ENCODE data around the gene ZBTB5.

Gene ZBTB5

DNA sequence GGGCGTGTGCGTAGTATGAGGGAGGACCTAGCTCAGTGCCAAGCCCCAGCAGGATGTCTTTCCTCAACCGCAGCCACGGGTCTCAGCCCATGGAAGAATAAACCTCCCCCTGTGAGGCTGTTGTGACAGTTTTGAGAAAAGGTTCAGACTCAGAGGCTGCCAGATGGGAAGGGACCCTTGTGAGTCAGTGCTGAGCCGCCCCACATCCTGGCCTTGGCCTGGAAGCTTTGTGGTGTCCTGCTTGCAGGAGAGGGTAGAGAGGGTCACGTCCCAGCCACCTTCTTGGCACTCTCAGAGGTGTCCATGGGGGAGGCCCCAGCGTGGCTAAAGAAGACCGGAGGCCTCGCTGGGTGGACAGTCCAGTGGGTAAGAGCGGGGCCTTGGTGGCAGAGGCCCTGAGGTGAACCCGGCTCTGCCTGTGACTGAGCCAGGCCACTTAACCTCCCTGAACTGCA, 39.9 kb downstream of the ZBTB5 start:
- H3K4me3 ChIP-seq (ENCODE audit: low read depth, low read length), result no peak overlapping the region

DNA sequence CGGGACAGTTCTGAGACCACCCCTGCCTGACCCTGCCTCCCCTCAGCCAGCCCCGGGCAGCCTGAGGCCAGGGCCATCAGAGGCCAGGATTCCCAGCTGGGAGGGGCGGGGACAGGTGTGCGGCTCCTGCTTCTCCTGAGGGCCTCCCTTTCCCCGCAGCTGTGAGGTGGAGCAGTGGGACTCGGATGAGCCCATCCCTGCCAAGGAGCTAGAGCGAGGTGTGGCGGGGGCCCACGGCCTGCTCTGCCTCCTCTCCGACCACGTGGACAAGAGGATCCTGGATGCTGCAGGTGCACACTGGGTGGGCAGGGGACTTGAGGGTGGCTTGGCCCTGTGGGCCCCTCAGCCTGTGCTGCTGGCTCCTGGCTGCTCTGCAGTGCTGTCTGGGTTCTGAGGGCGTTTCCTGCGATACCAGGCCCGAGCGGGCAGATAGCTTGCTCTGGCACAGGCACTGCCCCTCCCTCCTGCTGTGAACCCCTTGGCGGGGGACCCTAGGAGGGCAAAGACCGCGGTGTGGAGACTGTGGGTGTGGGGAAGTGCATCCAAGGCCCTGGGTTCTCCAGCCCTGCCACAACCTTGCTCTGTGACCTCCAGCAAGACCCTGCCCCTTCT, 40.5 kb downstream of the ZBTB5 start:
- H3K4me3 ChIP-seq (ENCODE audit: low read depth, low read length), result no peak overlapping the region

DNA sequence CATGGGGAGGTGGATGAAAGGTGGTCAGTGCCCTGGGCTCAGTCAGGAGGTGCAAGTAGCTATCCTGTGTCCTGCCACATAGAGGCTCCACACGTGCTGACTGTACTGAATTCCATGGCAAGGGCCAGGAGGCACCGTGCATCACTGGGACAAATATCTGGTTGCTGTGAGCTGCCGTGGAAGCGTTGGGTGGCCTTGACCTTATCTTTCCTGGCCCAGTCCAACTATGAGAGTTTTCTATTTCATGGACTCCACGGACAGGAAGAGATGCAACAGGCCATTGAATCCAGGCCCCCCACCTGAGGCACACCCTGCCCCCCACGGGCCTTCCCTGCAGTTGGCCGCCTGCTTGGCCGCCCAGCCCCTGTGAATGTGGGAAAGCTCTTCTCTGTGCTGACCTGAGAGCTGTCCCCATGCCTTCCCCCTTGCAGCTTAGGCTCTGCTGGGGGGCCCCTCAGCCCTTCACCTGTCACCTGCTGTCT, 41.0 kb downstream of the ZBTB5 start:
- no peak overlapping the region for H3K4me3 ChIP-seq (ENCODE audit: low read depth, low read length)

DNA sequence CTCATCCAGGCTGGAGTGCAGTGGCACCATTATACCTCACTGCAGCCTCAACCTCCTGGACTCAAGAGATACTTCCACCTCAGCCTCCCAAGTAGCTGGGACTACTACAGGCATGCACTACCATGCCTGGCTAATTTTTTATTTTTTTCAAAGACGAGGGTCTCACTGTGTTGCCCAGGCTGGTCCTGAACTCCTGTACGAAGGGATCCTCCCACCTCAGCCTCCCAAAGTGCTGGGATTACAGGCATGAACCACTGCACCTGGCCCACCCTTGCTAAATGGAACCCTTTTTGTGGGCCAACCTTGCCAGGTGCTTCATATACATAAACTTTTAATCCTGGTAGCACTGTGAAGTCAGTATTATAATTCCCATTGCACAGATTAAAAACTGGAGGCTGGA, 41.7 kb downstream of the ZBTB5 start:
- H3K4me3 ChIP-seq (ENCODE audit: low read depth, low read length), result peak overlapping the region; percentile 72

DNA sequence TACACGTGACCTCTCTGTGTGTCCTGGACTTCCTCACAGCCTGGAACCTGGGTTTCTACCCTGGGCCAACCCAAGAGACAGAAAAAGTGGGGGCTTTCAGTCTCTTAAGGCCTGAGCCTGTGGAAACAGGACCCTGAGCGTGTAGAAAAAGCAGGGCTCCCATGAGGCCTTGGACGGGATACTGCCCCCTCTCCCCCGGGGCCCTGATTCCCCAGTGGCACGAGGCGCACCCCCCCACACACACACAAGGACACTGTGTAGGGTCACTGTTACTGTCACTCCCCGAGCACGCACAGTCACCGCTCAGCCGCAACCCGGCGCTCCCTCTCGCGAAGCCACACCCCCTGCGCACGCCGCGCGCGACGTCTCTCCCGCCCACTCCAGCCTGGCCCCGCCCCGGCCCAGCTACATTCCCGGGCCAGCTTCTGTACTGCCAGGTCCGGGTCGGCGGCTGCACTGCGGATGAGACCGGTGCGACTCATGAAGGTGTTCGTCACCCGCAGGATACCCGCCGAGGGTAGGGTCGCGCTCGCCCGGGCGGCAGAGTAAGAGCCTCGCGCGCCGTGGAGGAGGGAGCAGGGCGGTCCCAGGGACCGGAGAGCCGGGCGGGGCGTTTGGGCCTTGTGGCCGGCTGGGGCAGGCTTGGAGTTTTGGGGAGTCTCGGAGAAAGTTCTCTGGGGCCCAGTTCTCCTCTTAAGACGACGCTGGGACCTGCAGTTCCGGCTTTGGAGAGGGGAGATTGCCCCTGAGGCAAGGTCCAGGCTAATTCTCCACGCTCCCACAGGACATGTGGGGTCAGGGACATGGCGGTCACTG, 42.8 kb downstream of the ZBTB5 start, which contains the start of gene GRHPR:
GRHPR (plus strand) TSS at position 408 of the 816 bp plus-strand sequence; CDS start at position 463, 55 bp downstream.
- H3K4me3 ChIP-seq (ENCODE audit: low read depth, low read length), result peak within 1 kb of the TSS; percentile 72

DNA sequence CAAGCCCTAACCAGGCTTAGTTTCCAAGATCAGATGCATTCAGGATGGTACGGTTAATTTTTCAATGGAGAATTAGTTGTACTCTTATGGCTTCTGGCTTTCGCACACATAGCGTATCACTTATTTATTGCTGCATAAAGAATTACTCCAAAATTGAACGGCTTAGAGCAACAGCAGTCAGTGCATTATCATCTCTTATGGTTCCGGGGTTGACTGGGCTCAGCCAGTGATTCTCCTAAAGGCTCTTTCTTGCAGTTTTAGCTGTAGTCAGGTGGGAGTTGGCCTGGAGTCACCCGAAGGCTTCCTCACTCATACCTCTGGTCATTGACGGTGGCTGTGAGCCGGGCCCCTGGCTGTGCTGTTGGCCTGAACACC, 43.3 kb downstream of the ZBTB5 start:
- peak overlapping the region; percentile 72 for H3K4me3 ChIP-seq (ENCODE audit: low read depth, low read length)

DNA sequence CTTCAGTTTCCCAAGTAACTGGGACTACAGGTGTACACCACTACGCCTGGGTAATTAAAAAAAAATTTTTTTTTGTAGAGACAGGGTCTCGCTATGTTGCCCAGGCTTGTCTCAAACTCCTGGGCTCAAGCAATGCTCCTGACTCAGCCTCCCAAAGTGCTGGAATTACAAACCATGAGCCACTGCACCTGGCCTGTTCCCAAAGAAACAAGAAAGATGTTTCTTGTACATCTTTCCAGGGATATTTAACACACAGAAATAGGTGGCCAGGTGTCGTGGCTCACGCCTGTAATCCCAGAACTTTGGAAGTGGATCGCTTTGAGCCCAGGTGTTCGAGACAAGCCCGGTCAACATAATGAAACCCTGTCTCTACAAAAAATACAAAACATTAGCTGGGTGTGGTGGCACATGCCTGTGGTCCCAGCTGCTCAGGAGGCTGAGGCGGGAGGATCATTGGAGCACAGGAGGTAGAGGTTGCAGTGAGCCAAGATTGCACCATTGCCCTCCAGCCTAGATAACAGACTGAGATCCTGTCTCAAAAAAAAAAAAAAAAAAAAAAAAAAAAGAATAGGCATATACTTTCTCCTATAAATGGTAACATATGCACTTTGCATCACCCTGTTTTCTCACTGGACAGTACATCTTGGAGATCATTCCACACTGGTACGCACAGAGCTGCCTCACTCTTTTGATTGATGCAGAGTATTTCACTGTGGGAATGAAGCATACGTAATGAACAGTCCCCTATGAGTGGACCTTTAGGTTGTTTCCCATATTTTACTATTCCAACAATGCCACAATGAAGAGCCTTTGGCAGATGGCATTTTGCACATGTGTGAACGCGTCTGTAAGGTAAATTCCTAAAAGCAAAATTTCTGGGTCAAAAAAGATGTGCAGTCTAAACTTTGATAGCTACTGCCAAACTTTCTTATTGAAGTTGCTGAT, 44.7 kb downstream of the ZBTB5 start:
- no peak overlapping the region for H3K4me3 ChIP-seq (ENCODE audit: low read depth, low read length)

DNA sequence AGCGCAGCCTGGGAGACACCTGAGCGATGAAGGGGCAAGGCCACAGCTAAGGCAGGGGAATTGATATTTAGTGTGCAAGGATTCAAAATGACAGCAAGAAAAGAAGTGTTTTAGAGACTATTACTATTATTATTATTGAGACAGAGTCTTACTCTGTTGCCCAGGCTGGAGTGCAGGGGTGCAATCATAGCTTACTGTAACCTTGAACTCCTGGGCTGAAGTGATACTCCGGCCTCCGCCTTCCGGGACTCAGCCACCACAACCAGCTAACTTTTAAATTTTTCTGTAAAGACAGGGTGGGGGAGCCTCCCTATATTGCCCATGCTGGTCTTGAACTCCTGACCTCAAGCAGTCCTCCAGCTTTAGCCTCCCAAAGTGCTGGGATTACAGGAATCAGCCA, 46.0 kb downstream of the ZBTB5 start:
- H3K4me3 ChIP-seq (ENCODE audit: low read depth, low read length), result no peak overlapping the region

DNA sequence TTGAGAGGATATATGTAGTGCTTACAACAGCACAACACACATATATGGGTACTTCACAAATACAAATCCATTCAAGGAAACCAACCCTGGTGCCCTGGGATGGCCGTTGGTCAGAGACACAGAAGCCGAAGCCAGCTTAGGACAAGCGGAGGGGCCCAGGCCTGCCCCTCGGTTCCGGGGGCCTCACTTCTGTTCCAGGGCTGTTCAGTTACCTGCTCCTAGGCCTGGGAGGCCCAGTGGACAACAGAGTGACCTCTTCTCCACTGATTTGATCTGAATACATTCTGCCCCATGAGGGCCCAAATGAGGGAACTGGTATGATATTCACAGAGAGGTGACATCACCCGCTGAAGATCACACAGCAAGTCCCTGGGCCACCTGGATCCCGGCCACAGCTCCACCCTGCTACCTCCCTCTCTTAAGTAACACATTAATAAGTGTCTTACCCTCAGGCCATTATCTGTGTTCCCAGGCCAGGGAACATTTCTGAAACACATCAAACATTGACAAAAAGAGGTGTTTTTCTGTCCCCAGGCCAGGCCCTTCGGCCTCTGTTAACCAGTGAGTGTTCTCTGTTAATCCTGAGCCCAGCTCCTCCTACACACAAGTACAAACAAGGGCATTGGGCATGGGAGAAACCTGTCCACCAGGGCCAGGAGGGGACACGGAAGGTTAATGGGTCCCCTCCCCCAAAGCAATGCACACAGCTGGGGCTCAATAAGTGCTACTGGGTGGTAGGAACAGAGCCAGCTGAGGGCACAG, 47.2 kb downstream of the ZBTB5 start:
- H3K4me3 ChIP-seq (ENCODE audit: low read depth, low read length), result no peak overlapping the region

DNA sequence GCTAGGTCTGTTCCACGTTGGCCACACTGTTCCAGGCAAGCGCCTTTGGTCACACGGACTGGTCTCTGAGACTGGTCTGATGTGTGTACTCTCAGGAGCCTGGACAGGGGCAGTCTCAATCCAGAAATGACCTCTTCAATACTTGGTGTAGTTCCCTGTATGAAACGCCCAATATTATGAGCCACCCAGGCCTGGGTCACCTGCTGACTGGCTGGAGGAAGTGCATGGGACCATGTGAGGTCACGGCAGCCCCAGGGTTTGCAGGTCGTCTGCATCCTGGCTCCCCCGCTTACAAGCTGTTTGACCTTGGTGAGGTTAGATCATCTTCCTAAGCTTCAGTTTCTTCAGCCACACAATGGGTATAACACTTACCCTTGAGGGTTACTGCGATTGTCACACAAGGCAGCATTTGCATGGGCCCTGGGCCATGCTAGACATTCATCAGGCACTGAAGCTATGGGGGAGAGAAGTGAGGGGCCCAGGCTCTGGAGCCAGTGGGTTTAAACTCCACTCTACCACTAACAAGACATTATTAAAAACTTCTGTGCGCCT, 47.9 kb downstream of the ZBTB5 start:
- H3K4me3 ChIP-seq (ENCODE audit: low read depth, low read length), result no peak overlapping the region

DNA sequence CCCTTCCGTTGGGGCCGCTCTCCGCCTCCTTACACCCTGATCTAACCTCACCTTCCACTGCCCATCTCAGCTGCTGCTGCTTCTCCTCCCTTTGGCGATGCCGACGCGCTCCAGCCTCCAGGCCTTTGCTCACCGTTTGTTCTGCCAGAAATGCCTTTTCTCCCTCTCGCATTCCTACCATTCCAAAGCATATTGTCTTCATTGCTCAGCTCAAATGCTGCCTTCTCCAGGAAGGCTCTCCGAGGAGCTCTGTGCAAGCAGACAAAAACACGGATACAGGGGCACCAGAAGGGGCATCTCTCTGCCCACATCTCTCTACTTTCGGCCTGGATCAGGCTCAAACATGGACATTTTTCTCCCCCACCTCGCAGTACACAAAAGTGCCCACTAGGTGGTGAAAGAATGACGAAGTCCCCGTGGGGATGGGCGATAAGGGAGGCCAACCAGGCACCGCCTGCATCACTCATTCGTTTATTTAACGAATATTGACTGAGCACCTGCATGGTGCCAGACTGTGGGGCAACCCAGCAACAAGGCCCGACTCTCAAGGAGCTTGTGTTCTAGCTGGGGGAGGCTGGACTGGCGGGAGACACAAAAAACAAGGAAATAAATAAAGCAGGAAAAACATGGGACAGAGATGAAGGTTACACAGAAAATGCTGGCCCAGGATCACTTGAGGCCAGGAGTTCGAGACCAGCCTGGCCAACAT, 50.1 kb downstream of the ZBTB5 start:
- no peak overlapping the region for H3K4me3 ChIP-seq (ENCODE audit: low read depth, low read length)

DNA sequence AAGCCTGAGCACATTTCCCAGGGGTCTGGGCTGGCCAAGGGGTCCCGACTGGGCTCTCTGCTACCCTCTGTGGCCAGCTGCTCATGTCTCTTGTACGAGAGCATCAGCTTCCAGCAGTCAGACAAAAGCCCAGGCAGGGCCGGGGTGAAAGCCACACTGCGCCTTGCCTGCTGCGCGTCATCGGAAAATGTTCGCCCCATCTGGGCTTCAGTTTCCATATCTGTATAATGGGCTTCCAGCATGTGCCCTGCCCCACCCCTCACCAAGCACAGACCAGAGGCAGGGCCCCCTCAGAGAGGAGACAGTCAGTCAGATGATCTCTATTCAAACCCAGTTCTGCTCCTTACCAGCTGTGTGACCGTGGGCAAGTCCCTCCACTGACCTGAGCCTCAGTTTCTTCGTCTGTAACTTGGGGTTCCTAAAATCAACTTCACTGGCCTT, 50.7 kb downstream of the ZBTB5 start:
- no peak overlapping the region for H3K4me3 ChIP-seq (ENCODE audit: low read depth, low read length)

DNA sequence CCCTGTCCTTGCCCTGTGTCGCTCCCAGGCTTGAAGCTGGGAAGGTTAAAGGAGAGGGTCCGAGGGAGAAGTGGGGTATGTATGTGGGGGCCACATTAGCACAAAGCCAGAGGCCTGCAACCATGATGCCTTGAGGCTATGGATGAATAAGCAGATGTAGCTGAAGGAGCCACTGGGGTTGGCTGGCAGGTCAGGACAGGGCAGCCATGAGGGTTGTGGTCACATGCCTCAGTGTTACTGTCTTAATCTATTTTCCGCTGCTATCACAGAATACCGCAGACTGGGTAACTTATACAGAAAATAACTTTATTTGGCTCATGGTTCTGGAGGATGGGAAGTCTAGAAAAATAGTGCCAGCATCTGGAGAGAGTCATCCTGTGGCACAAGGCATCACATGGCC, 51.9 kb downstream of the ZBTB5 start:
- no peak overlapping the region for H3K4me3 ChIP-seq (ENCODE audit: low read depth, low read length)

DNA sequence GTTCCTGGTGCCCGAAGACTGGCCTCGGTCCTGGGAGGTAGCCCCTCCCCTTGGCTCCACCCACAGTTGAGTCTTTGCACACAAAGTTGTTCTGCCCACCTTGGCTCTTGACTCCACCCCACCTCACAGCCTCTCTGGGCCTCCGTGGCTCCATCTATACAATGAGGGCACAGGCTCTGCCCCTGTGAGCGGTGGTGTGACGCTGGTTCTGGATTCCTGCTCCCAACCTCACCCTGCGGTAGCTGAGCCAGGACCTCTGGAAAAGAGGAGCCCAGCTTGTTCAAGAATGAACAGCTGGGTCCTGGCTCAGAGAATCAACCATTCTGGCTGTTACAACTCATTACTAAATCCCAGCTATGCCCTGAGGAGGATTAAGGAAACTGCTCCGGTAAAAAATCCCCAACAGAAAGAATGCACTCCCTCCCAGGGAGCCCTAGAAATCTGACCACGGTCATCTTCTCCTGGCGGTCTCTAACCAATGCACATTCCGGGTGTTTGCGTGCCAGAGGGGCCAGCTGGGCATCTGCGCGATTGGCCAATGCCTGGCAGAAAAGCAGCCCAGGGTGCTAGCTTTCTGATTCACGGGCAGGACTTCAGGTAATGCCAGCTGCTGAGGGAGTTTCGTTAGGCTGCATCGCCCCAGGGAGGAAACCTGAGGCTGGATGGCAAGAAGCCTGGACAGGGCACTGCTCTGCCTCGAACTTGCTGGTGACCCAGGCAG, 52.7 kb downstream of the ZBTB5 start:
- H3K4me3 ChIP-seq (ENCODE audit: low read depth, low read length), result no peak overlapping the region

DNA sequence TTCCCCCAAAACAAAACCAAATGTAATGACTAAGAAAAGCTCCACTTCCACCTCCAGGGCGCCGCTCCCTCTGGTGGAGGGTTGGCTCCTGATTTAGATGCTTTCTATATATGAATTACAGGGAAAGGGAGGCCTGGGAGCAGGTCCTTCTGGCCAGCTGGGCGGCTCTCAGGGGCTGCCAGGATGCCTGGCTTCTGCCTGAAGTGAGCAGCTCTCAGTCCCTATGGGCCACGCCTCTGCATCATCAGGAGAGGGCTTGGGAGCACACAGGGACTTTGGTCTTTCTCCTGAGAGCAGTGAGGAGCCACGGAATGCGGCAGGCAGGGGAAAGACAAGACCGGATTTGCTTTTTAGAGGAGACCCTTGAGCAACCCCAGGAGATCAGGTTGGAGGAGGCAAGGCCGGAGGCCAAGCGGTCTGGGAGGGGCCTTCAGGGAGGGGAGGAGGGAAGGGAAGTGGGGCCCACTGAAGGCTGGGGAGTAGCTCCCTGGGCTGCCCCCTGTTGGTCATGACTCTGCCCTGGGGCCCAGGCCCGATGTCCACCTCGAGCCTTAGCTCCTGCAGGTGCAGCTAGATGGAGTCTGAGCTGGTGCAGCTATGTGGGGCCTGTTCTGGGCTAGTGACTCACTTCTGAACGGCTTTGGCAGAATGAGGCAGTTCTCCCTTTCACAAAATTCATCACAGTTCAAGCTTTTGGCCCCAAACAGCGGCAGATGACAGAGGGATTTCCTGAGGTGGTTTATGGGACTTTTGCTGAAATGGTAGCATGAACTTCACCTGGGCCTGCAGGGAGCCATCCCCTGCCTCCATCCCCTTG, 54.1 kb downstream of the ZBTB5 start:
- no peak overlapping the region for H3K4me3 ChIP-seq (ENCODE audit: low read depth, low read length)

DNA sequence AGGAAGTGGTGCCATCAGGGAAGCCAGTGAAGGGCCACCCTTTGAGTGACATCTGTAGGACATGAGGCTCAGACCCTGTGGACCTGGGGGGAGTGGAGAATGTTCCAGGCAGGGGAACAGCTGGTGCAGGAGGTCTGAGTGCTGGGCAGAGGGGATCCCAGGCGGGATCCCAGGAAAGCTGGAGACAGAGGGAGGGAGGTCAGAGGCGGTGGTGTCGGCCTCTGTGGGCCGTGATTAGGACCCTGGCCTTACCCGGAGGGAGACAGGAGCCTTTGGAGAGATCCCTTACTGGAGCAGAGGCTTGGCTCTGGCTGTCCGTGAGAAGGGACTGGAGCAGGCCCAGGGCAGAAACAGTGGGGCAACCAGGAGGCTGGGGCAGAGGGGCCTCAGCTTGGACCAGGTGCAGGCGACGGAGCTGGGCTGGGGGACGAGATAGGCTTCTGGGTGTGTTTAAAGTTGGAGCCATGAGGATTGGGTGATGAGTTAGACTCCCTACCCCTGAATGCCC, 54.8 kb downstream of the ZBTB5 start:
- H3K4me3 ChIP-seq (ENCODE audit: low read depth, low read length), result no peak overlapping the region

DNA sequence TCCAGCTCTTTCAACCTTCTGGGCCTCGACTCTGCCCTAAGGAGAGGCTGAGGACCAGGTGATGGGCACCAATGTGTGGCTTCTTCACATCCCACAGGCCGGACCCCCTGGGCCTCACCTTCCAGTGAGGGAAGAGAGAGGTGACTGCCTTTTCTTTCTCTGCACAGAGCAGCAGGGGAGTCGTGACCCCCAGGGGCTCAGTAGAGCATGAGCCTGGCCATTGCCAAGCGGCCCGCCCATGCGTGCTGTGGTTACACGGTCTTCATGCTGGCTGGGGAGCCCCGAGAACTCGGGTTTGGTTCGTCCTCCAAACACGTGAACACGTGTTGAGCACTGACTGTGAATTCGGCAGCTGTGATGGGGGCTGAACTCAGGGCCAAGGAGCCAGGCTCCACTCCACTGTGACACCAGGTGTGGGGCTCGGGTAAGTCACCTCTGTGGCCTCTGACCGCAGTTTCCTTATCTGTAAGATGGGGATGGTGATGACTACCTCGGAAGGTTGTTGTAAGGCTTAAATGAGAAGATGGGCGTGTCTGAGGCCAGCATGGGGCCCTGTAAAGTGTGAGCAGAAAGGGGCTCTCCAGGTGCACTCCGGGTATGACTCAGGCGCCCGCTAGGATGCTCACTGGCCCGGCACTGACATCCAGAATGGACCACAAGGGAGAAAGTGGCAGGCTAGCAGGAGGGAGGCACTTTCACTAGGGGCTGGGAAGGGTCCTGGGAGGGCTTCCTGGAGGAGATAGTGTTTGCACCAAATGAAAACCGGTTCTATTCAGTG, 56.1 kb downstream of the ZBTB5 start:
- no peak overlapping the region for H3K4me3 ChIP-seq (ENCODE audit: low read depth, low read length)
